ENCODE data around the gene MRTFA.
"Not testable (repeated sequence)": the region's sequence is repeated elsewhere in the genome, so short reads cannot be mapped to it uniquely, and the experiment has no call there.

The MRTFA gene

DNA sequence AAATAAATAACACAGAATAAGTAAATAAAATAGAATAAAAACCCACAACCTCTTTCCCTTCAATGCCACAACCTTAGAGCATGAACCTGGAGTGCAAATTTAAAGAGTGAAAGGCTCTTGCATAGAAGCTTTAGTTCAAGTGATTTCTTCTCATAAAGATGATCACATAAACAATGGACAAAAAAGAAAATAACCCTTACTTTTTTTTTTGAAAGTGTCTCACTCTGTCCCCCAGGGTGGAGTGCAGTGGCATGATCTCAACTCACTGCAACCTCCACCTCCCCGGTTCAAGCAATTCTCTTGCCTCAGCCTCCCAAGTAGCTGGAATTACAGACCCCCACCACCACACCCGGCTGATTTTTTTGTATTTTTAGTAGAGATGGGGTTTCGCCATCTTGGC lies 10.7 kb downstream of the MRTFA start:
- DNase-seq = not testable (repeated sequence)

GRCh38 chr22:40625281-40625680 lies 11.2 kb downstream of the MRTFA start:
- DNase-seq = not testable (repeated sequence)

GRCh38 chr22:40624770-40625169 lies 11.7 kb downstream of the MRTFA start:
- DNase-seq = no peak

- no peak for DNase-seq
These were observed 15.0 kb downstream of the MRTFA start for GRCh38 chr22:40621309-40622151.

GRCh38 chr22:40620464-40621046 lies 16.0 kb downstream of the MRTFA start:
- no peak for DNase-seq

DNA sequence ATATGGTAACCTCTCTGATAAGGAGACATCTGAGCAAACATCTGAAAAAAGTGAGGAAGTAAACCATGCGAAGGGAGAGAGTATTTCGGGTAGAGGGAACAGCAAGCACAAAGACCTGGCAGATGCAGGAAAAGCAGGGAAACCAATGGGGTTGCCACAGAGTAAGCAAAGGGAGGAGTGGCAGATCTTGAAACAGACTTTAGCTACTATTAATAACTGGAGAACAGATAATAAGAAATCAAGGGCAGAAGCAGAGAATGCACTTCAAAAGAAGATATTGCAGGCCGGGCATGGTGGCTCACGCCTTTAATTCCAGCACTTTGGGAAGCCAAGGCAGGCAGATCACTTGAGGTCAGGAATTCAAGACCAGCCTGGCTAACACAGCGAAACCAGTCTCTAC lies 18.1 kb downstream of the MRTFA start:
- DNase-seq = no peak

GRCh38 chr22:40616578-40616977 lies 19.9 kb downstream of the MRTFA start:
- DNase-seq = no peak

DNA sequence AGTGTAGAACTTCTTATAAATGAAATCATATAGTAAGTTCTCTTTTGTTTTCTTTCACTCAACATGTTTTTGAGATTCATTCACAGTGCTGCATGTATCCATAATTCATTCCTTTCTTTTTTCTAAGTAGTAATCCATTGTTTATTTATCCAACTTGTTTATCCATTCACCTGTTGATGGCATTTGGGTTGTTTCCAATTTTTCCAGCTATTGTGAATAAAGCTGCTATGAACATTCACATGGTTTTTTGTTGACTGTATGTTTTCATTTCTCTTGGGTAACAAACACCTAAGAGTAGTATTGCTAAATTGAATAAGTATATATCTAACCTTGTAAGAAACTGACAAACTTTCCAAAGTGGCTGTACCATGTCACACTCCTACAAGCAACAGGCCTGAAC lies 23.5 kb downstream of the MRTFA start:
- DNase-seq = no peak

DNA sequence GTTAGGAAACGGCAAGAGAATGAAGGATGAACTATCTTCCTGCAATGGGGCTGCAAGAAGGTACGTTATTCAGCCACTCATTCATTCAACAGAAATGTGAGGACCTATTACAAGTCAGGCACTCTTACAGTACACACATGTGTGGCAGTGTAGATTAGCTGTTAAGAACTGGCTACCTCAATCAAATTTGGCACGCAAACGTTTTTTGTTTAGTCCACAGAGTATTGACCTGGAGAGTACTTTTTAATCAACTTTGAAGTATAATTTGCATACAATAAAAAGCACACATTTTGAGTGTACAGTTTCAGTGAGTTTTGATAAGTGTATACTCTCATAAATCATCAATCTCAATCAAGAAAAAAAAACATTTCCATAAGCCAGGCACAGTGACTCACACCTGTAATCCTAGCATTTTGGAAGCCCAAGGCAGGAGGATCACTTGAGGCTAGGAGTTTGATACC lies 24.2 kb downstream of the MRTFA start:
- DNase-seq = no peak

- DNase-seq = no peak
These were observed 24.9 kb downstream of the MRTFA start for GRCh38 chr22:40611606-40612005.

DNA sequence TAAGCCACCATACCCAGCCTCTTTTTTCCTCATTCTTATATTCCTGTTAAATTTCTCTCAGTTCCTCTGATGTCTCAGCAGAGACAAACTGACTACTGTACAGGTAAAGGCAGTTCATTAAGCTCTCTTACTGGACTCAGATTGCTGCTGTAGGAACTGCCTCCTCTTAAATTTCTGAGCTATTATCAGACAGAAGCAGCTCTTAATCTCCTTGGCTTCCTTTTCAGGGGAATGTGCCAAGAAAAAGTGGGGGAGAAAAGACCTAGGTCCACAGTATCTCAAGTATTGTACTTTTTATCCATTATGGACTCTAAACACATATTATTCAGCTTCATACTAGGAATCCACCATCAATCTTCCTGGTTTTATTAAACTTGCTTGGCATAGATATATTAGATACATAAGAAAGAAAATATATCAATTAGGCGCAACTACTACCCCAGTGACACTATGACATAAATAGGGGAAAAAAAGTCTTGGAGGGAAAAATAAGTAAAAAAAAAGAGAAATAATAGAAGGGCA lies 26.1 kb downstream of the MRTFA start:
- no peak for DNase-seq

- DNase-seq = no peak
These were observed 27.3 kb downstream of the MRTFA start for GRCh38 chr22:40609216-40609615.

- DNase-seq = no peak
These were observed 29.0 kb downstream of the MRTFA start for GRCh38 chr22:40607506-40607905.

DNA sequence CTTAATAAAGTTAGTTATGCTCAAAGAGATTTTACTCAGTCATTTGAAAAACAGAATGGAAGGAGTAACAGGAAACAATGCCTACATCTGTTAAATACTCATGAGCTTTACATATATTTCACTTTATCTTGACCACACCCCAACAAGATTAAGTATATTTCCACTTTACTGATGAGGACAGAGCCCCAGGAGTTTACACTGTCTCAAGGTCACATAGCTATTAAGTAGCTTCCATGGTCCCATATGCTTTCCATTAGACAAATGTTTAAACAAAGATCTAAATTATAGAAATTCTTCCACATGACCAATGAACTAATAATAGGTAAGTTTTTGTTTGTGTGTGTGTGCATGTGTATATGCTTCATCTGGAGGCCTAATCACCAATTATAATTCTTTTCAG lies 30.2 kb downstream of the MRTFA start:
- no peak for DNase-seq

- DNase-seq = no peak
These were observed 30.8 kb downstream of the MRTFA start for GRCh38 chr22:40605761-40606160.

DNA sequence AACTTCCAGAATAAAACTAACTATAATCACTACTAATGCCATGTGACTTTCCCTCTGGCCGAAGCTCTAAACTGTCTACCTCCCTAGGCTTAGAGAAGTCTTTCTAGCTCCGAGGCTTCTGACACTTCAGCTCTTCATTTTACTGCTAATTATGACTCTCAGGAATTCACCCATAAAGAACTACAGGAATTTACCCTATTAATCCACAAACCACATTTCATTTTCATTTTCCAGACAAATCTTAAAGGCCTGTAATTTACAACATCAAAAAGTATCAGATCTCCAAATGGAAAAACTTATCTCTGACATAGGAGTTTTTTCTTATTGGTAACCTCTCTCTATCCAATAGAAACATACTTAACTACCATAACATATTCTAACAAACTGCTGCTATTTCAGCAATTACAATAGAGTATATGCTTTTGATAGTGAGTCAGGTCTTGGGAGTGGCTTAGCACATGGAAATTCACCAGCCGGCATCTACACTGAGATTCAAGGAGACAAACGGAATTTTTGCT lies 33.4 kb downstream of the MRTFA start:
- no peak for DNase-seq

DNA sequence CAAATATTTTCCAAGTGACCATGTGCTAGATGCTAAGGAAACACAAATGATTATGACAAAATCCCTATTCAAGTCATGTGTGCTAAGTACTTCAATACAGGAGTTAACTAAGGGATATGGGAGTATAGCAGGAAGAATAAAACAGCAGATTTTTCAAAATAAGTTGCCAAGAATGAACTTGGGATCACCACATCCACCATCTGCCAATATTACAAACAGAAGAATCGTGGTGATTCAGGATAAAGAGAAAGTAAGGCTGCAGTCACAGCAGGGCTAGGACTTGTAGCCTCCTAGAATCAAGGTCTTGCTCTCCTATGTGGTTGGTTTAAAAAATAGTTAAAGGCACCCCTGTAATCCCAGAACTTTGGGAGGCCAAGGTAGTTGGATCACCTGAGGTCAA lies 34.3 kb downstream of the MRTFA start:
- no peak for DNase-seq

GRCh38 chr22:40599731-40600130 lies 36.8 kb downstream of the MRTFA start:
- no peak for DNase-seq

GRCh38 chr22:40598712-40599111 lies 37.8 kb downstream of the MRTFA start:
- DNase-seq = not testable (repeated sequence)

DNA sequence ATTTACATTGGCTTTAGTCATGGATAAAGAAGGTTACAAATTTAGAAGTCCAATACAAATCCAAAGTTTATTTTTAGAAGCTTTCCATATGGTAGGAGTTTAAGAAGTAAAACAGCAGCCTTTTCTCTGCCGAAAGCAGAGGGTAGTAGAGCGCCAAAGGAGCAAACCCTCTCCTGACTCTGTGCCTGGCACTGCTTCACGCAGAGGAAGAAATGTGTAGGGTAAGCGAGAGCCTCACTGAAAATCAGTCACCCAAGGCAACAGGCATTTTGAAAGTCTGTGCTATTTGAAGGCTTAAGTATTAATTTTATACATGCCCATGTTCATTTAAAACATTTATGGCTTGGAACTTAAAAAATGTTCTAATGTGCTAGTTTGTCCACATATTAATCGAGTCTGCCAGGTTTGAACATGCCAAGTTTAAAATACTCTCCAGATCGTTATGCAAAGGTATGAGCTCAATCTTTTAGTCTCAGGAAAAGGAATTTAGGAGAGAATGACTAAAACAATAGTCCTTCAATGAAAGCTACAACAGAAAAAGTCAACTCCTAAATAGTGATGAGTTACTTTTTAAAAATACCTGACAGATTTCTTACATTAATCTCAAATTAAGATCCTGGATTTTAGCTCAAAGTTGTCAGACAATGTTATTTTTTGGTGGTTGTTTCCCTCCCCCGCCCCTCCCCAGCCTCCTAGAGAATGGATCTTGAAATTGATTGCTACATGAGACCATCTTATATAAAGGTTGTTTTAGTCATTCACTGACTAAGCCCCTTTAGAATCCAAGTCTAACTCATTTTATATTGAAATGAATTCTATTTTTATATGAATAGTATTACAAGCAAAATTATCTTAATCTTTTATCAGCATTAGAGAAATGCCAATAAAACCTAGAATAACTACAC lies 38.7 kb downstream of the MRTFA start:
- no peak for DNase-seq

DNA sequence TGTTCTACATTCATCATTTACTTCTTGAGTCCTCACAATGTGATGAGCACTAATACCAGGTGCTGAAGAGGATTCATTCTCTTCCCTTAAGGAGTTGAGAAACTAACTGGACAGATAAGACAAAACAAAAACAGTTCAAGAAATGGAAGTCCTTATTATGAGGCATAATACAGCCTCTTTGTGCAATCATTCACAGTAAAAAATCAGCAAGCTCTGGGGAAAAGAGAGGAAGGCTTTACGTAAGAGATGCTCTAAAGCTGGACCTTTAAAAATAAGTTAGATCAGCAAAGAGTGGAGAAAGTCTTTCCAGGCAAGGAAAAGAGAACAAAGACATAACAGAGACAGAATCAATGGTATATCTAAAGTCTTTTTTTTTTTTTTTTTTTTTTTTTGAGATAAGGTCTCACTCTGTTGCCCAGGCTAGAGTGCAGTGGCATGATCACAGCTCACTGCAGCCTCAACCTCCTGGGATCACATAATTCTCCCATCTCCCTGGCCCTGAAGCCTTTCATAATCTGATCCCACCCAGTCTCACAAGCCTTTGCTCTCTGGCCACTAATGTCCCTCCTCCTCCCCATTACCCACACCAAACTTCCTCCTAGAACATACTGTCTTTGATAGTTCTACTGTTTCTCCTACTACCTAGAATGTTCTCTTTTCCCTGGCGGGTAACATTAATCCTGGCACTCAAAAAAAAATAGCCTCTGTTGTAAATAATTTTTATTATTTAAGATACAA lies 40.9 kb downstream of the MRTFA start:
- DNase-seq = no peak

GRCh38 chr22:40594924-40595323 lies 41.6 kb downstream of the MRTFA start:
- DNase-seq = no peak
